RWPE1 (cell line): ENCODE data around the gene FOLR2.
A peak's percentile ranks its signal among the peaks of the same experiment; 100 is the strongest.

Experiments used
- CTCF ChIA-PET: fragments of 350-600 bp; sonication (Branson Sonifier 250); formaldehyde crosslinking; extraction: SDS; loops from one replicate; lab custom pipeline; 2021; lab: Yijun Ruan, JAX
- POLR2A ChIA-PET: fragments of 400-600 bp; formaldehyde crosslinking; extraction: SDS; loops from one replicate; lab custom pipeline; 2020; ENCODE audit warnings: antibody characterized with exemption; ENCODE audit not compliant: low non-redundant PET; lab: Yijun Ruan, JAX
- DNase-seq: peaks from one replicate; pipeline ENCODE4 v3.0.0; 2012; ENCODE audit warnings: low spot score
- H3K27ac ChIP-seq: fragments of 450-650 bp; 2 replicates; pipeline ENCODE4 v1.5.1; 2017
- CTCF ChIP-seq: fragments of 450-650 bp; conservative IDR thresholded peaks from 2 replicates; pipeline ENCODE4 v1.5.1; 2017; ENCODE audit warnings: low read depth, mild to moderate bottlenecking

Gene FOLR2

GRCh38 chr11:72179049-72179803, 37.4 kb upstream of the FOLR2 start:
- no peak for TF ChIP-seq CTCF
- POLR2A ChIA-PET: no interaction called here
- CTCF ChIA-PET: interaction anchor here (0.5 to 1.1 kb wide), 3 partner anchors 87 to 154 kb away, joined by 3 read pairs; no protein-coding TSS in a partner anchor

DNA sequence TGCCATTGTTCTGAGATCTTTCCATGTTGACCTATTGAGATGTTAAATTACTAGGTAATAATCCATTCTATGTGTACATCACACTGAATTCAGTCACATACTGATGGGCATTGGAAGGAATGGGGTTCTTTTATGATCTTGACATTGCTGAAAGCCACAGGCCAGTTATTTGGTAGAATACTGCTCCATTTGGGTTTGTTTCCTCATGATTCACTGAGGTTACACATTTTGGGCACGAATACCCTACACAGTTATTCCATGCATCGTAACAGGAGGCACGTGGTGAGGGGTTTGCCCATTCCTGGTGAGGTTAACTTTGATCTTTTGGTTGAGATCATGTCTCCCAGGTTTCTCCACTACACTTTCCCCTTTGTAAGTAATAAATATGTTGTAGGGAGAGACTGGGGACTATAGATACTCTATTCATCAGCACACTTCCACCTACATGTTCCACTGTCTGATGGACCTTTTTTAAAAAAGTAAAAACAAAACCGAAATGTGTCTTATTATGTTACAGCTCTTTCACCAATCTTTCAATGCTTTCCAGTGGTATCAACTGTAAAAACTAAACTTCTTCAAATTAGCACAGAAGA, 36.7 kb upstream of the FOLR2 start:
- peak overlapping the region; percentile 93 for H3K27ac ChIP-seq
- ChIA-PET POLR2A (no interaction called here), CTCF (interaction anchor here (0.5 to 1.3 kb wide), 3 partner anchors 36 to 155 kb away, joined by 3 to 6 read pairs (median 3); no protein-coding TSS in a partner anchor)
- TF ChIP-seq CTCF: no peak
- DNase-seq: no peak

More at GRCh38 chr11:72179049-72179803, 37.4 kb upstream of the FOLR2 start:
- no peak for DNase-seq
- peak overlapping the region; percentile 16 for H3K27ac ChIP-seq

GRCh38 chr11:72180892-72181552, 35.6 kb upstream of the FOLR2 start:
- ChIA-PET POLR2A (interaction anchor here (0.5 kb wide), 1 partner anchor 40 kb away, joined by 3 read pairs; no protein-coding TSS in a partner anchor), CTCF (interaction anchor here (0.6 to 1.3 kb wide), 2 partner anchors 37 to 502 kb away, joined by 5 to 6 read pairs; no protein-coding TSS in a partner anchor)
- H3K27ac ChIP-seq: peak overlapping the region; percentile 93
- DNase-seq: peak; percentile 68

DNA sequence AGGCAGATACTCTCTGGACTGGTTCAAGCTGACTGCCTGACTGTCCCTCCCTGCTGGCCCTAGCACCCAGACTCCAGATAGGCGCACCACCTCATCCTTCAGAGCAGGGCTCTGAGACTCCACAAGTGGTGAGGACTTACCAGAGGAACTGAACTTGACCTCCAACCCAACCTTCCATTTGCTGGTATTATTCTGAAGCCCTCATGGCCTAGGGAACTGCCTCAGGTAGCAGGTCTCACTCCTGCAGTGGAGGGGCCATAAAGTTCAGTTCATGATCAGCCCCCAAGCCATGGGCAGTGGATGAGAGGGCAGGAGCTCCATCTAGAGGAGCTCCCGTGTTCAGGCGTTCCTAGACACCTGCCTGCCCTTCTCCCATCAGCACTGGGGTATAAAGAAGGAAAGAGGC, 35.0 kb upstream of the FOLR2 start:
- POLR2A ChIA-PET: interaction anchor here (0.5 to 0.6 kb wide), 2 partner anchors 36 to 208 kb away, joined by 3 read pairs; no protein-coding TSS in a partner anchor
- DNase-seq: peak; percentile 22
- H3K27ac ChIP-seq: peak overlapping the region; percentile 93
- CTCF ChIA-PET: interaction anchor here (0.7 kb wide), 1 partner anchor 156 kb away, joined by 3 read pairs; no protein-coding TSS in a partner anchor

GRCh38 chr11:72188267-72188666, 28.3 kb upstream of the FOLR2 start:
- ChIA-PET POLR2A (no interaction called here), CTCF (no interaction called here)
- no peak for DNase-seq
- H3K27ac ChIP-seq: no peak overlapping the region
- TF ChIP-seq CTCF: no peak

DNA sequence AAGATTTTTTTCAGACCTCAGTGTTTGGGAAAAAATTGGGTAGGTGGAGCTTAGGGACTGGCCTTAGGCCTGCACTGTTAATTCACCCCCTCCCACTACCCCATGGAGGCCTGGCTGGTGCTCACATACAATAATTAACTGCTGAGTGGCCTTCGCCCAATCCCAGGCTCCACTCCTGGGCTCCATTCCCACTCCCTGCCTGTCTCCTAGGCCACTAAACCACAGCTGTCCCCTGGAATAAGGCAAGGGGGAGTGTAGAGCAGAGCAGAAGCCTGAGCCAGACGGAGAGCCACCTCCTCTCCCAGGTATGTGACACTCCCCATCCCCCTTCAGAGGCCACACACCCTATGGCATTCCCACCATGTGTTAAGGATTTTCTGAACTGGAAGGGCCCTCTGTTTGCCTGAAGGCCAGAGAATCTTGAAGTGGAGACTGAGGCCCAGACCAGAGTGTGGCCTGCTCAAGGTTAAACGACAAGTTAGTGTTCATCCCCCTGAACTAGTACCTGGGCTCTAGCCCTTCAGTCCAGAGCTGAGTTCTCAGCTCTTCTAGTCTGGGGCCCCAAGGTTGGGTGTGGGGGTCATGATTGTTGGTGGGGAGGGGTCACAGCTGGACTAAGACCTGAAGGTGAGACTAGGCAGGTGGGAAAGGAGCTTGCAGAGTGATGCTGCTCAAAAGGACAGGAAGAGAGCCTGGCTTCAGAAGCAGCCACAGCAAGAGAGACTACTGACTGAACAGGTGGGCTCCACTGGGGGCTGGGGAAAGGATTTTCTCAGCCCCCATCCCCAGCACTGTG, 26.9 kb upstream of the FOLR2 start:
- no peak for DNase-seq

More for the DNA sequence above, 26.9 kb upstream of the FOLR2 start:
- no peak for TF ChIP-seq CTCF
- no peak overlapping the region for H3K27ac ChIP-seq
- ChIA-PET CTCF (interaction anchor here (0.6 to 1.3 kb wide), 3 partner anchors 165 to 261 kb away, joined by 3 to 6 read pairs (median 4); partner anchors contain the start of gene XNDC1N), POLR2A (no interaction called here)
